ENCODE measurements around the gene CLCNKA. TPM values are rescaled to one million over a fixed set of nuclear protein-coding genes. Genes with fewer than 3 reads are reported as not detected.

Gene CLCNKA
- total and polyA plus RNA-seq, 2 of the 8 experiments (the other 6 are each of a cell fraction or from before 2014, with no cell fraction given) = 0.95 to 2.0 TPM

- 86 to 100% methylated on average over 1 to 9 of the region's 13 CpGs for WGBS, 2 experiments (ENCODE audit: extremely low coverage in 1 of 2, insufficient coverage in 1 of 2, insufficient read length in 1 of 2, insufficient replicate concordance in 2 of 2, low coverage in 1 of 2, low lambda C conversion rate in 2 of 2, missing lambda C conversion rate in 1 of 2)
- Histone ChIP-seq H2AK5ac (ENCODE audit: low read depth, low read length) (no peak overlapping the region), H3K23ac (ENCODE audit: insufficient read length) (no peak overlapping the region)
Observed at GRCh38 chr1:15988856-15989736, 32.7 kb upstream of the CLCNKA start.

More at GRCh38 chr1:15988856-15989736, 32.7 kb upstream of the CLCNKA start:
- Histone ChIP-seq H3K79me2 (ENCODE audit: control insufficient read depth in 1 of 2, insufficient read depth in 2 of 2, low read length in 2 of 2) (no peaks in the 10 kb centered on the region), H3K4ac (replicated peaks; ENCODE audit: insufficient read length, low read depth, low read length) (no peak overlapping the region), H4K91ac (replicated peaks; ENCODE audit: insufficient read length, low read length) (no peak overlapping the region), H2BK120ac (replicated peaks; ENCODE audit: low read depth, low read length) (no peak overlapping the region), H3K14ac (ENCODE audit: insufficient read length) (no peak overlapping the region), H3K9ac (replicated peaks in 1 of 4; ENCODE audit: extremely low read depth in 1 of 4, low read depth in 3 of 4, low read length in 3 of 4) (no peak overlapping the region), H3K79me1 (ENCODE audit: low read depth, low read length) (no peaks in the 10 kb centered on the region), H2AFZ (ENCODE audit: low read length) (no peak overlapping the region), H3K4me1 (replicated peaks in 1 of 4; ENCODE audit: control insufficient read depth in 3 of 4, insufficient read depth in 4 of 4, low read length in 3 of 4) (no peaks in the 10 kb centered on the region), H3K56ac (replicated peaks; ENCODE audit: insufficient read length, low read depth, low read length) (no peak overlapping the region), H4K5ac (ENCODE audit: insufficient read length, low read depth, low read length) (no peak overlapping the region), H3K27ac (ENCODE audit: low read depth, low read length) (no peak overlapping the region), H3K4me2 (ENCODE audit: insufficient read depth in 1 of 2, low read depth in 2 of 2, low read length in 2 of 2) (no peak overlapping the region), H3K36me3 (ENCODE audit: control insufficient read depth in 2 of 4, insufficient read depth in 4 of 4, low read length in 3 of 4) (no peaks in the 10 kb centered on the region), H2BK15ac (ENCODE audit: low read length) (no peak overlapping the region), H4K20me1 (replicated peaks in 1 of 2; ENCODE audit: control insufficient read depth in 1 of 2, insufficient read depth in 2 of 2, low read length in 2 of 2) (no peaks in the 10 kb centered on the region), H3K4me3 (ENCODE audit: extremely low read depth in 1 of 4, insufficient read depth in 2 of 4, low read depth in 3 of 4, low read length in 4 of 4) (no peak overlapping the region), H3K9me3 (ENCODE audit: insufficient read depth in 2 of 2, low read depth in 1 of 2, low read length in 1 of 2) (no peaks in the 10 kb centered on the region), H2BK12ac (ENCODE audit: low read depth, low read length) (no peak overlapping the region), H3K18ac (ENCODE audit: extremely low read depth, low read length) (no peak overlapping the region), H4K8ac (ENCODE audit: extremely low read depth, insufficient read depth, low read length) (no peak overlapping the region), H2BK5ac (ENCODE audit: low read depth, low read length) (no peak overlapping the region), H3K27me3 (replicated peaks in 1 of 4; ENCODE audit: control insufficient read depth in 3 of 4, extremely low read depth in 1 of 4, insufficient read depth in 3 of 4, low read length in 3 of 4) (no peaks in the 10 kb centered on the region), H2BK20ac (ENCODE audit: low read length) (no peak overlapping the region), H3K23me2 (ENCODE audit: low read depth, low read length) (no peaks in the 10 kb centered on the region)
- DNase-seq (ENCODE audit: low read depth in 1 of 2, low spot score in 2 of 2) (no peak), FAIRE-seq (no peak)
- ChIA-PET CTCF (ENCODE audit: partially characterized antibody) (interaction anchor here (0.6 to 2.1 kb wide), 6 partner anchors 13 to 197 kb away, joined by 3 to 8 read pairs (median 3); no protein-coding TSS in a partner anchor), POLR2A (ENCODE audit: partially characterized antibody) (no interaction called here)
